Skin epidermis (tissue), 12 donors: ENCODE data around the gene ELFN1.

Experiments used
- H3K27ac ChIP-seq, 21 experiments: fragments of 200-600 bp; sonication (generic) in 11 of 21; one replicate each; pipeline ENCODE4 v1.5.0; 2020; ENCODE audit warnings: mild to moderate bottlenecking in 3 of 21, inconsistent platforms in 2 of 21, moderate library complexity in 2 of 21
- H3K4me3 ChIP-seq, 7 experiments: fragments of 200-600 bp; sonication (generic) in 2 of 7; one replicate each; pipeline ENCODE4 v1.5.0; 2020; ENCODE audit warnings: inconsistent platforms in 2 of 7, mild to moderate bottlenecking in 2 of 7, moderate library complexity in 1 of 7

The ELFN1 gene

GRCh38 chr7:1662101-1662500 is 8.0 kb upstream of the ELFN1 start:
- Histone ChIP-seq H3K4me3 (no peak overlapping the region), H3K27ac (no peak overlapping the region)

GRCh38 chr7:1662767-1663166 is 7.3 kb upstream of the ELFN1 start:
- Histone ChIP-seq H3K27ac (no peak overlapping the region), H3K4me3 (no peak overlapping the region)

GRCh38 chr7:1663223-1663622 is 6.9 kb upstream of the ELFN1 start:
- no peak overlapping the region for H3K4me3 ChIP-seq
- H3K27ac ChIP-seq = no peak overlapping the region

- Histone ChIP-seq H3K4me3 (peak overlapping the region; percentile 37 to 59 (median 51)), H3K27ac (peak overlapping the region in 4 of 21 experiments; percentile 63 to 83 (median 70))
These were observed 6.0 kb upstream of the ELFN1 start for GRCh38 chr7:1663857-1664651.

DNA sequence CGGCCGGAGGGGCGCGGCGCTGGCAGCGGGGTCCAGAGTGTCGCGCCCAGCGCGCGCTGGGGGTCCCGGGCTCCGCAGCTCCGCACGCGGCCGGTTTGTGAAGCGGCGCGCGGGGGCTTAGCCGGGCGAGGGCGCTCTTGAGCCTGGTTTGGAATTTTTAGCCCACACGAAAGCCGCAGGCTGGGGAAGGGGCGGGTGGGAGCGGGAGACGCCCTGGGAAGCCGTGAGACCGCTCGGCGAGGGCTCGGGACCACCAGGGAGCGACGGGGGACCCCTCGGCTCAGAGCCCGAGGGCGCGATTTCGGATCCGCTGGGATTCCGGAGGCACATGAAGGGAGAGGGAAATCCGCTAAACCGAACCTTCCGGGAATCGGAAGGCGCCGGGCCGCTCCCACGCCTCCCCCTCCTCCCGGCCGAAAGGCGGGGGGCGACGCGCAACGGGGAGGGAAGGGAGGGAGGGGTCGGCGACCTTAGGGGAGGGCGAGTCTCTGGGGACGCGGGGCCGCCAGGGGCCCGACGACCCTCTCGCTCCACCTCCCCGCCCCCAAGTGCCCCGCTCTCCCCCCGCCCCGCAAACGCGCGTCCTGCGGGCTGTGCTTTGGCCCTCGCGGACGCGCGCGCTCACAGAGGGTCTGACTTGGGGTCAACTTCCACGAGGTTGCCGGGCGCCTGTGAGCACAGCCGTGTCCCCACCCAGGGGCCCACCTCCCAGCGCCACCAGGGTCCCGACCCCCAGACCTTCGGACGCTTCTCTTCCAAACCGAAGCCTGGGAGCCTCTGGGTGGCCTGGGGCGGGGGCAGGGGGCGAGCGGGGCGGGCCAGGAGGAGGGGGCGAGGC is 5.1 kb upstream of the ELFN1 start:
- peak overlapping the region in 19 of 21 experiments; percentile 17 to 83 (median 59) for H3K27ac ChIP-seq

DNA sequence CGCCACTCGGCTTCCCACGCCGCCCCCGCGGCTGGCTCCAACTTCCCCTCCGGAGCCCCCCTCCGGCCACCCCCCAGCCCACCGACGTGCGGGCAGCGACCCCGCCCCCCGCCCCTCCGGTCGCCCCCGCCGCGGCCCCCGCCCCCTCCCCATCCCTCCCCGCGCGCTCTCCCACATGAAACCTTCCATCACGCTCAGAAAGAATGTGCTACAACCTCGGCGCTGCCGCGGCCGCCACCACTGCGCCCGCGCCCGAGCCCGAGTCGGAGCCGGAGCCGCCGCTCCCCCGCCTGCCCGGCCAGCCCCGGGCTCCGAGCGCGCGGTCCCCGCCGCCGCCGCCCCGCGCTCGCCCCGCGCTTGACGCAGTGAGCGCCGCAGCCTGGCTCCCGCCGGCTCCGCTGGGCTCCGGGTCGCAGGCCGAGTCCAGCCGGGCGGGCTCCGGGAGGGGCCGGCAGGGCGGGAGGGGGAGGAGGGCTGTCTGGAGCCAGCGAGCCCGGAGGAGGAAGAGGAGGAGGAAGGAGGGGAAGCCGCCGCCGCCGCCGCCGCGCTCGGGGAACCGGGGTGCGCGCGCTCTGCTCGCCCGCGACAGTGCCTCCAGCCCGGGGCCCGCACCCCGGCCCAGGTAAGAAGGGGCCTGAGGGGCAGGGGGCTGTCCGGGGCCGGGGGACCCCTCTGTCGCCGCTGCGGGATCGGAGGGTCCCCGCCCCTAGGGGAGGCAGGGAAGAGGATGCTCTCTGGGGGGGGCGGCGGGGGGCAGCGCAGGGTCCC is 4.3 kb upstream of the ELFN1 start:
- Histone ChIP-seq H3K4me3 (peak overlapping the region; percentile 43 to 59 (median 51)), H3K27ac (peak overlapping the region in 18 of 21 experiments; percentile 17 to 83 (median 61))

More for the DNA sequence above, 5.1 kb upstream of the ELFN1 start:
- peak overlapping the region; percentile 37 to 59 (median 51) for H3K4me3 ChIP-seq

DNA sequence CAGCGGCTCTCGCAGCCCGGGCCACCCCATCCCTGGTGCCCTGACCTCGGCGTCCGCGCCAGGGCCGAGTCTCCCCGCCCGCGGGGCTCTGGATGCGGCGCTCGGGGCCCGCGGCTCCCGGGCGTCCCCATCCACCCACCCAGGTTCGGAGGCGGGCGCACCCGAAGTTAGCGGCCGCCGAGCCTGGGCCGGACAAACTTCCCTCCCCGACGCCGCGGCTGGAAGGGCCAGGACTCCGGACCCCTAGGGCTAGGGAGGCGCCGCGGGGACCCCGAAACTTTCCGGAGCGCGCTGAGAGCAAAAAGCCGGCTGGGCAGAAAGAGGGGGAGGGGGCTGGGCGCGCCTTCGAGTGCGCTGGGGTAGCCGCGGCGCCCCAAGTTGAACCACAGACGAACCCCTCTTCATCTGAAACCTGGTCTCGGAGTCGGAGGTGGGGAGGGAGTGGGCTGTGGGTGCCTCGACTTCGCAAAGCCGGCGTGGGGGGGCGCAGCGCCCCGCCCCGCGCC is 3.7 kb upstream of the ELFN1 start:
- H3K4me3 ChIP-seq = peak overlapping the region; percentile 43 to 59 (median 51)
- peak overlapping the region in 6 of 21 experiments; percentile 23 to 59 (median 36) for H3K27ac ChIP-seq

DNA sequence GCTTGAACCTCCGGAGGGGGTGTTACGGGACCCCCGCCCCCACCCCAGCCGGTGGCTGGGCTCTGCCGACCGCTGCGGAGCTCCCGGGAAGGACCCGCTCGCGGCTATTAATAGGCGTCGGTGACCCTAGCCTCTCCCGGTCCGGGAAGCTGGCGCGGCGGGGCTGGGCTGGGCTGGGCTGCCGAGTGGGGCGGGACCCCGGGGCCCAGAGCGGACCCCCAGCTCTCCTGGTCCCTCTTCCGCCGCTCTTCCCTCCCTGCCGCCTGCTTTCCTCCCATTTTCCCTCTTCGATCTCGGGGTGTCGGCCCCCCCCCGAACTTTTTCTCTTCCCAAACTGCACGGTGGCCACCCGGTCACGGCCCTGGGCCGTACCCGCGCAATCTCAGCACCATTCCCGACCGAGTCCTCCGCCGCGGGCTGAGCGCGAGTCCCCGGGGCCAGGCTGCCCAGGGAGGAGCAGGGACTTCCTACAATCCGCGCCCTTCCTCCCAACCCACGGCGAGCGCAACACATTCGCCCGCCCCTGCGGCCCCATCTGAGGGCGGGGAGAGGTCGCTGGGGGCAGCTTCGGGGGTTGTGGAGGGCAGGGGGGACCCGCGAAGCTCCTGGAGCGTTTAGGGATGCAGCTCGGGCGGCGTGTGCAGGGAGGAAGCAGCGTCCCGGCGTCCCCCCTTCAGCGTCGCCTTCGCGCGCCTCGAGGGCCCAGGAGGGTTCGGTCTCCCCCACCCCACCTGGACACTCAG is 3.1 kb upstream of the ELFN1 start:
- peak overlapping the region in 3 of 21 experiments; percentile 30 to 59 (median 35) for H3K27ac ChIP-seq
- peak overlapping the region; percentile 43 to 59 (median 51) for H3K4me3 ChIP-seq

GRCh38 chr7:1667566-1668395 is 2.3 kb upstream of the ELFN1 start:
- no peak overlapping the region for H3K27ac ChIP-seq
- peak overlapping the region; percentile 43 to 59 (median 51) for H3K4me3 ChIP-seq

- peak overlapping the region in 1 of 21 experiments; percentile 48 for H3K27ac ChIP-seq
- no peak overlapping the region for H3K4me3 ChIP-seq
These were observed 1.5 kb upstream of the ELFN1 start for GRCh38 chr7:1668396-1669063.

DNA sequence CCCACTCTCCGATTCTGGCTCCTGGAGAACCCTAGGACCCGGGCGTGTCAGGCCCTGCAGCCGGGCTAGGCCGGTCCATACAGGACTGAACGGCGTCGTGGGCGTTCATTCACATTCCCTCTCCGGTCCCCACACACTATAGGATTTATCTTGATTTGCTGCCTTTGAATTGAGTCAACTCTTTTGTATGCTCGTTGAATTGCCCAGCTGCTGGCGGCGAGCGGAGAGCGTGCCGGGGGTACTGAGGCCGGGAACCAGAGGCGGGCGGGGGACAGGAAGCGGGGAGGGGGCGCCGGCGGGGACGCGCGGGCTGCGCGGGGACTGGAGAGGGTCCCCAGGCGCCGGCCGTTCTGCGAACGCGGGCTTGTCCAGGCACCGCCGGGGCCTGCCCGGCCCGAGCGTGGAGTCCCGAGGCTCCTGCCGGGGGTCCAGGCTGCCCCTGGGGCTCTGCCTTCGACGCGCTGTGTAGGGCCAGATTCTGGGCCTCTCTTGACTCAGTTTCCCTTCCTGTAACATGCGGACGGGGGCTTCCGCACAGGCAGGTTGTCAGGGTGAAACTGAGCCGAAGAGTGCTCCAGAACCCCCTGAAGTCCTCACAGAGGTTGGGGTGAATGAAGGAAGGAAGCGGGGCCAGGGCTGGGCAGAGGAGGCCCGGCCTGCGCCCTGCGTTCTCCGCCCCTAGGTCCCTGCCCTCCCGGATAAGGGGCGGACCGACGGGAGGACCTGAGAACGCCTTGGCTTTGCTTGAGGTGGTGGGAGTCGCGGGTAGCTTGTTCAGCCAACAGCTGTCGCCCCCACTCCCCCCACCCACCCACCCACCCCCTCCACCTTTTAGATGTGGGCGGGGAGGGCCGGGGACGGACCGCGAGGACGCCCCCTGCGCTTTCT is 769 bp upstream of the ELFN1 start:
- Histone ChIP-seq H3K4me3 (peak overlapping the region in 6 of 7 experiments; percentile 15 to 47 (median 38)), H3K27ac (peak overlapping the region in 8 of 21 experiments; percentile 5 to 47 (median 11))

DNA sequence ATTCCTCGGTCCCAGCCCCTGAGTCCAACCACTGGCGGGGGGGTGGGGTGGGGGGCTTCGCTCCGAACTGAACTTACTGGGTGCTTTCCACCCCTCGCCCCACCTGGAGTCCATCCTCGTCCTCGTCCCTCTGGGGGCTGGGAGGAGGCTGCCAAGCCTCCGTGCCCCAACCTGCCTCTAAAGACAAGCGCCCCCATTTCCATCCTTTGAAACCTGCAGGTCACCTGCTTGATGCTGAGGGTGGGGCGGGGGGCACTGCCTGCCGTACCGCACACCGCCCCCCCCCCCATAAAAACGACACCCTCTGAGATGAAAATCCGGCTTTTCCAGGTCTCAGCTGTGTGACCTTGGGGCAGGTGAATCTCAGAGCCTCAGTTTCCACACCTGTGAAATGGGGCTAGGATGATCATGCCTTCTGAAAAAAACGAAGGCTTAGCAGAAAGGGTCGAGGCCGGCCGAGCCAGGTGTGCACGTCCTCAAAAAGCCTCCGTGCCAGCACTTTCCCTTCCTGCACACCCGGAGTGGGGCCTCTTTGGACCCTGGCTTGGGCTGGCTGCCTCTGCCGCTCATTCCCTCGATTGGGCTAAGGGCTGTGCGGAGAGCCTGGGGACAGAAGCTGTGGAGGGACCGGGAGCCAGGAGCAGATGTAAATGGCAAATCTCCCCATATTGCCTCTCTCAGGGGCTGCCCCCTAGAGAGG is 967 bp downstream of the ELFN1 start:
- Histone ChIP-seq H3K4me3 (peak overlapping the region in 5 of 7 experiments; percentile 23 to 47 (median 39)), H3K27ac (peak overlapping the region in 1 of 21 experiments; percentile 43)

- Histone ChIP-seq H3K27ac (no peak overlapping the region), H3K4me3 (no peak overlapping the region)
These were observed 1.7 kb downstream of the ELFN1 start for GRCh38 chr7:1671594-1672451.

- Histone ChIP-seq H3K4me3 (no peak overlapping the region), H3K27ac (no peak overlapping the region)
These were observed 2.9 kb downstream of the ELFN1 start for GRCh38 chr7:1672851-1673486.
